BJ (cell line): ENCODE measurements around the gene GCC1. TPM values are rescaled to one million over a fixed set of nuclear protein-coding genes. Genes with fewer than 3 reads are reported as not detected.
"Not testable (repeated sequence)": the region's sequence is repeated elsewhere in the genome, so short reads cannot be mapped to it uniquely, and the experiment has no call there.

ENCODE experiments used
- CTCF ChIA-PET: fragments of 350-600 bp; formaldehyde crosslinking; extraction: SDS; loops from one replicate; lab custom pipeline; 2021; ENCODE audit warnings: antibody characterized with exemption, inconsistent platforms; lab: Yijun Ruan, JAX
- POLR2A ChIA-PET: fragments of 300-600 bp; sonication (Branson Sonifier 250); formaldehyde crosslinking; extraction: SDS; loops from one replicate; lab custom pipeline; 2021; ENCODE audit warnings: antibody characterized with exemption; lab: Charles Lee
- DNase-seq: peaks from one replicate; pipeline ENCODE4 v3.0.0-alpha.2; 2011; ENCODE audit warnings: low read depth
- H3K27me3 ChIP-seq: 2 replicates; pipeline ENCODE4 v1.6.0; 2011; ENCODE audit warnings: low read length; ENCODE audit not compliant: control insufficient read depth, insufficient read depth
- H3K36me3 ChIP-seq: 2 replicates; pipeline ENCODE4 v1.5.1; 2011; ENCODE audit warnings: low read length; ENCODE audit not compliant: control insufficient read depth, insufficient read depth
- H3K4me3 ChIP-seq: 2 replicates; pipeline ENCODE4 v1.5.1; 2011; ENCODE audit warnings: low read depth, mild to moderate bottlenecking, control low read depth, low read length
- CTCF ChIP-seq: IDR thresholded peaks from 2 replicates; pipeline ENCODE4 v1.5.1; 2011; ENCODE audit warnings: low read depth, mild to moderate bottlenecking, control low read depth, inconsistent platforms, low read length, moderate library complexity; ENCODE audit not compliant: insufficient read depth
- polyA plus RNA-seq: library from polyadenylated mRNA; depleted of rRNA; stranded (reverse); fragments of >200 nt; gene quantifications from 2 replicates; pipeline ENCODE4 v1.2.3, GENCODE V29; 2011

Gene GCC1
- polyA plus RNA-seq, 1 experiment = 9.6 TPM

- Histone ChIP-seq H3K27me3 (no peaks in the 10 kb centered on the region), H3K36me3 (no peaks in the 10 kb centered on the region), H3K4me3 (no peak overlapping the region)
- DNase-seq = no peak
- ChIA-PET POLR2A (no interaction called here), CTCF (no interaction called here)
- TF ChIP-seq CTCF = no peak
Observed at GRCh38 chr7:127546313-127546712, 39.1 kb downstream of the GCC1 start.

- ChIA-PET CTCF (no interaction called here), POLR2A (no interaction called here)
- no peak for DNase-seq
- peaks cover 6% of the 10 kb centered on the region; the same call in 1 of the 2 replicates for H3K27me3 ChIP-seq
- no peak for TF ChIP-seq CTCF
- H3K36me3 ChIP-seq = no peaks in the 10 kb centered on the region
- no peak overlapping the region for H3K4me3 ChIP-seq
Observed at GRCh38 chr7:127541548-127541947, 43.8 kb downstream of the GCC1 start.

DNA sequence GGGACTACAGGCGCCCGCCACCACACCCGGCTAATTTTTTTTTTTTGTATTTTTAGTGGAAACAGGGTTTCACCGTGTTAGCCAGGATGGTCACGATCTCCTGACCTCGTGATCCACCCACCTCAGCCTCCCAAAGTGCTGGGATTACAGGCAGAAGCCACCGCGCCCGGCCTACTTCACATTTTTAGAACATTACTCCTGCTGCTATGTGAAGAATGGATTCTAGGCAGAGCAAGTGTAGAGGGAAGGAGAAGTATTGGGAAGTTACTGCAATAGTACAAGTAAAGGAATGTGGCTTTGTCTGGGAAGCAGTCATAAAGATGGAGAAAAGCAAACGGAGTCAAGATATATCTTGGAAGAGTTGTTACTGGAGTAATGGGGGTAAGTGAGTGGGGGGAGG, 44.9 kb downstream of the GCC1 start:
- DNase-seq, H3K4me3 ChIP-seq, H3K36me3 ChIP-seq, CTCF ChIA-PET, H3K27me3 ChIP-seq, POLR2A ChIA-PET: not testable (repeated sequence)

DNA sequence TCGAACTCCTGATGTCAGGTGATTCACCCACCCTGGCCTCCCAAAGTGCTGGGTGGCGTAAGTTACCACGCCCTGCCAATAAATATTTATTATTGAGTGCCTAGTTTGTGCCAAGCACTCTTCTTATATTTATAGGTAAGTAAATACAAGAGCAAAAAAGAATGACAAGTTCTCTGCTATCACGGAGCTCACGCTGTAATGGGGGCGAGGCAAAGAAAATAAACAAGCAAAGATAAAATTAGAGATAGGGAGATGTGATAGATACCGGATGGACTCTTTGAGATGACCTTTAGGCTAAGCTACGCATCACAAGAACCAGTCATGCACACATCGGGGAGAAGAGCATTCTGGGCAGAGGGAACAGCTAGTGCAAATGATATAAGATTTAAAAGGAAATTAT, 46.3 kb downstream of the GCC1 start:
- no peak overlapping the region for H3K4me3 ChIP-seq
- H3K36me3 ChIP-seq = no peaks in the 10 kb centered on the region
- CTCF ChIA-PET = no interaction called here
- POLR2A ChIA-PET = no interaction called here
- DNase-seq = no peak
- peaks cover 14% of the 10 kb centered on the region for H3K27me3 ChIP-seq
- TF ChIP-seq CTCF = no peak

- H3K36me3 ChIP-seq = no peaks in the 10 kb centered on the region
- no peak overlapping the region for H3K4me3 ChIP-seq
- no peak for TF ChIP-seq CTCF
- peaks cover 14% of the 10 kb centered on the region for H3K27me3 ChIP-seq
- POLR2A ChIA-PET = no interaction called here
- CTCF ChIA-PET = no interaction called here
- no peak for DNase-seq
Observed at GRCh38 chr7:127536741-127537140, 48.7 kb downstream of the GCC1 start.

DNA sequence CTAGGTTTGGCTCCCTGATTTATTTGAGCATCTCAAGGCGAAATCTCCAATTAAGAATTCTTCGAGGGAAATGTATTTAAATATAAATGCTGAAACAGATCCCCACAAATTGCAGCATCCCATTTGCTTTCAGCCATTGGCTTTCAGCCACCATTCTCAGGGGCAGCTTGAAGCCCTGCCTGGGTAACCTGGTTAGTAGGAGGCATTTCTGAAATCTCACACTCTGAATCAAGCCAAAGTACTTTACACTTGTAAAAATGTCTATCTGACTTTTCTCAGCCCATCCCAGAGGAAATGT, 49.1 kb downstream of the GCC1 start:
- POLR2A ChIA-PET = no interaction called here
- no peak for TF ChIP-seq CTCF
- Histone ChIP-seq H3K36me3 (no peaks in the 10 kb centered on the region), H3K27me3 (peaks cover 14% of the 10 kb centered on the region), H3K4me3 (no peak overlapping the region)
- CTCF ChIA-PET = no interaction called here
- no peak for DNase-seq
